GM21367 (cell line): ENCODE measurements around the gene TBC1D13.
"Not testable (repeated sequence)": the region's sequence is repeated elsewhere in the genome, so short reads cannot be mapped to it uniquely, and the experiment has no call there.

Source experiments
- ATAC-seq: cut with Tn5 transposase; IDR thresholded peaks from one replicate; pipeline ENCODE4 v1.9.1; 2021; ENCODE audit not compliant: unreplicated experiment

The TBC1D13 gene, protein sequence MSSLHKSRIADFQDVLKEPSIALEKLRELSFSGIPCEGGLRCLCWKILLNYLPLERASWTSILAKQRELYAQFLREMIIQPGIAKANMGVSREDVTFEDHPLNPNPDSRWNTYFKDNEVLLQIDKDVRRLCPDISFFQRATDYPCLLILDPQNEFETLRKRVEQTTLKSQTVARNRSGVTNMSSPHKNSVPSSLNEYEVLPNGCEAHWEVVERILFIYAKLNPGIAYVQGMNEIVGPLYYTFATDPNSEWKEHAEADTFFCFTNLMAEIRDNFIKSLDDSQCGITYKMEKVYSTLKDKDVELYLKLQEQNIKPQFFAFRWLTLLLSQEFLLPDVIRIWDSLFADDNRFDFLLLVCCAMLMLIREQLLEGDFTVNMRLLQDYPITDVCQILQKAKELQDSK

DNA sequence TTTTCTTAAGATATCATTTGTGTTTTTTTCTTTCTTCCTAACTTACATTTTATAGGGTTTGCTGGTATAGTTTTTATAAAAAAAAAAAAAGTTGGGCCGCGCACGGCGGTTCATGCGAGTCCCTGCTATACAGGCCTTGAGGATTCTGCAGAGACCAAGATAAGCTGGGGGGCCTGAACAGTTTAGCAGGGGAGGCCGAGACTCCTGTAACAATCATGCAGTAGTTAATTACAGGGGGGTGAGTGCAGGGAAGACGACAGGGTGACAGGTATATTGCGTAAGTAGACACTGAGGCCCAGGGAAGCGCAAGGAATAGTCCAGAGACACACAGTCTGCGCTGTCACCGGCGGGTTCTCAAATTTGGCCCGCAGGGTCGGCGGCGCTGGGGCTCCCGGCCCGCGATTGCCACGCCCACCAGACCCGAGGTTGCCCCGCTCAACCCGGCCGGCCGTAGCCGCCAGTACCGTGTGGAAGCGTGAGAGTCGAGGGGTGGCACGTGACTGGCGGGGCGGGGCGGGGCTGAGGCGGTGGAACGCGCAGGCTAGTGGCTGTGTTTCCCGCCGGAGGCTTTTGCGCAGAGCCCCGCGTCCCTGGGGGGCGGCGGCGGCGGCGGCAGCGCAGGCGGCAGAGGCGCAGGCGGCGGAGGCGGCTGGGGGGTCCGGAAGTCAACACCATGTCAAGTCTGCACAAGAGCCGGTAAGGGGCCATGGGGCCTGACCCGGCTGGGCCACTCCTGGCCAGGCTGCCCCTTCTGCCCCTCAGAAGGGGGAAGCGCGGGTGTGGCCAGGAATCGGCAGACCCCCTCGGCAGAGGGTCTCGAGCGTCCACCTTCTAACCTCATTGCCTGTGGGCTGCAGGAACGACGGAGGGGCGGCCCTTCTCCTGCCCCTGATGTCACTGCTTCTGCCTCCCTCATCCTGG is at the start of gene TBC1D13:
Gene TBC1D13 (plus strand): TSS at position 573 of the 921 bp plus-strand sequence. CDS start 101 bp downstream, at position 674.
- ATAC-seq = peak; percentile 67

DNA sequence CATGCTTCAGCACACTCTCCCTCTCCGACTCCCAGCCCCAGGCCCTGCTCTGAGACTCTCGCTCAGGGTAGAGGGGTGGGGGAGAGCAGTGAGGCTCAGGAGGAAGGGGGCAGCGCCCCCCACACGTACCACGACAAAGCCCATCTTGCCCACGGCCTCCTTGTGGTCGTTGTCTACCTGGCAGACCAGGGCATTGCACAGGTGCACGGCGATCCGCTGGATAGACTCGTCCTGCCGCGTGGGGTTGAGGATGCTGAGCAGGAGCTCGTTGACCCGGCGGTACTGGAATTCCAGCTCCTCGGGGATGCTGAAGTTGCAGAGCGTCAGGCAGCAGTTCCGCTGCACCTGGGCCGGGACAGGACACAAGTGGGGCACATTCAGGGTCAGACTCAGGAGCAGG is 44.7 kb upstream of the TBC1D13 start:
- no peak for ATAC-seq

DNA sequence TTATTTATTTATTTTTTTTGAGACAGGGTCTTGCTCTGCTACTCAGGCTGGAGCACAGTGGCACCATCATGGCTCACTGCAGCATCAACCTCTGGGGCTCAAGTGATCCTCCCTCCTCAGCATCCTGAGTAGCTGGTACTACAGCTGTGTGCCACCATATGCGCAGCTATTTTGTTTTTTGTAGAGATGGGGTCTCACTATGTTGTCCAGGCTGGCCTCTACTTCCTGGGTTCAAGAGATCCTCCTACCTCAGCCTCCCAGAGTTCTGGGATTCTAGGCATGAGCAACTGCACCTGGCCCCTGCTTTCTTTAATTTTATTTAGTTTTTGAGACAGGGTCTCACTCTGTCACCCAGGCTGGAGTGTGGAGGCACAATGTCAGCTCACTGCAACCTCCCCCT is 43.6 kb upstream of the TBC1D13 start:
- ATAC-seq = no peak

DNA sequence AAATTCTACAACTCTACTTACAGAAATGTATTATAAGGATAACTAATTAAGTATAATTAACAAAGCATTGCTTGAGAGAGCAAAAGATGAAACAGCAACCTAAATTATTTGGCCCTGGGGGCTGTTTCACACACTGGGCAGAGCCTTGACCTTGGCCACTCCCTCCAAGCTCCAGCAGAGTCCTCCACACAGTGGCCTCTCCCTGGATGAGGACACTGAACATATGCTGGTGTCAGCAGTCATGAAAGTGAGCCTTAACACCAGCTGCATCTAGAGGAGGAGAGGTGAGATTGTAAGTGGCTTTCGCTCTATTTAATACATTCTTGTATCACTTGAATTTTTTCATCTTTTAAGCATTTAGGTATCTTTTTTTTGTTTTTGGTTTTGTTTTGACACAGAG is 39.8 kb upstream of the TBC1D13 start:
- no peak for ATAC-seq

DNA sequence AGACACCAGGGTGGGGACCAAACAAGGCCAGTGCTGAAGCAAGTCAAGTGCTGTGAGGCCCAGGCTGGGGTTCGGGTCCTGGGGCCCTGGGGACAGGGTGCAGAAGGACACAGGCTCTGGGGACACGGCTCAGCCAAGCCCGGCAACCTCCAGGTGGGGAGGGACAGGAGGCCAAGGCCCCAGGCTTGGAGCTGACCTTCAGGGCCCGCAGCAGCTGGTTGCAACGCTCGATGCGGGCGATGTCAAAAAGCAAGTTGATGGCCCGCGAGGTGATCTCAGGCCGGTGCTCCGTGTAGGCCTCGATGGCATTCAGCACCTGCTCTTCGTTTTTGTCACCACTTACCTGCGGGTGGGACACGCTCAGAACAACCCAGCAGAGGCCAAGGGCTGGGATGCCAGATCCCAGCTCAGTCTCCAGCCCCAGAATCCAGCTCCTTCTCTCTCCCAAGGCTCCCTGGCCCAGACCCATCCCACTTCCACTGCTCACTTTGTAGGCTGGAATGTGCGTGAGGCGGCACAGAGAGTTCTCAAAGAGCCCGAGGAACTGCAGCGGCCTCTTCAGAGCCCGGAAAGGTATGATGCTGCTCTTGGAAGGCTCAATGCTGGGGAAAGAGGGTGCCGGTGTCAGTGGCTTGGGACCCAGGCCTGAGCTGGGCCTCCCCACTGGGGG is 36.0 kb upstream of the TBC1D13 start:
- ATAC-seq = no peak

DNA sequence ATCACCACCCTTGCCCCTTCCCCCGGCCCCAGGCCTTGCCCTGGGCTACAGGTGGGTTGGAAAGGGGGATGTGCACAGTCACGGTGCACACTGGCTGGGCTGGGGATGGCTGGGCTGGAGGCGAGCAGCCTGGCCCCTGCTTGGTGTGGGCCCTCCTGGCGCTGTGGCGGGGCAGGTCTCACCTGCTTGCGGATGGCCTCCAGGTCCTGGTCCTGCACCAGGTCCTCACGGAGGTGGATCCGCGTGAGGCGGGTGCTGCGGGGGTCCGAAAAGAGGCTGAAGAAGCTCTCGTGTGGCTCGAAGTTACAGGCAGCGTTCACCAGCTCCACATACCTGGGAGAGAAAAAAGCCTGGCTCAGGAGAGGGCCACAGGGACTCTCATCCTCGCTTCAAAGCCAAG is 33.4 kb upstream of the TBC1D13 start:
- no peak for ATAC-seq

DNA sequence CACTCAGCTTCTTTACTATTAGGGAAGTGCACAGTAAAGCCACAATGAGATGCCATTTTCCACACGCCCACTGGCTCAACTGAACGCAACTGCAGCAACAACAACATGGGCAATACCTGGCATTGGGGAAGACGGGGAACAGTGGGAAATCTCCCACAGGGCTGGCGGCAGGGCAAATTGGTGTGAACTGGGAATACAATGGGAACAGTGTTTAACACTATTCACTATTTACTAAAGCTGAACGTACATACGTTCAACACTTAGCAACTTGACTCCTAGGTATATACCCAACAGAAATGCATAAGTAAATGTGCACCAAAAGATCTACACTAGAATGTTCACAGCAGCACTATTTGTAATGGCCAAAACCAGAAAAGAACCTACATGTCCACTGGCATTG is 29.5 kb upstream of the TBC1D13 start:
- ATAC-seq = no peak

DNA sequence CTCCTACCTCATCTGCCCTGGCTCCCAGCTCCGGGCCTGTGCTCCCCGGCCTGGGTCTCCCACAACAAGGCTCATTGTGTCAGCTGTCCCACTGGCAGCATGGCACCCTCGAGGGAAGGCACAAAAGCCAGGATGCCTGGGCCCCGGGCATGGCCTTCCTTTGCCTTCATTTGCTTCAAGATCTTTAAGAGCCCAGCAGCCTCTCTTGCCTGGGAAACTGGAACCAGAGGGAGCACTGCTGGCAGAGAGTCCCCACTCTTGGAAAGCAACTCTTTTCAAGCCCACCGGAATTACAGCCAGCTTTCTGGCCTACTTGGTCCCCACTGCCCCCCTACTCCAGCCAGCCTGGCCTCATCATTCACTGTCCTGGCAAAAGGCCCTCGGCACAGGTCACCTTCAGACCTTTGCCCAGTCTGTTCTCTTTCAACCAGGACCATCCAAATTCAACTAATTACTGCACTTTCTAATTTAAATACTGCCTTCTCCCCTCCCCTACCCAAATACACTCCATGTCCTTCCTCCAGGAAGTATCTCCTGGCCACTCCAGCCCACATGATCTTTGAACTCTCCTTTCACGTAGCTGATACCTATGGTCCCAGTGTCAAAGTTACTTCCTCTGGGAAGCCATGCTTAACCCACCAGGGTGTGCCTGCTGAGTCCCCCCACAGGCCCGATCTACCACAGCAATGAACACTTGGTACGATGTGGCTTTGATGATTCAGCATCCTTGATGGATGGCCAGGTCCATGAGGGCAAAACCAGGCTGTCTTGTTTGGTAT is 24.2 kb upstream of the TBC1D13 start:
- ATAC-seq = no peak

DNA sequence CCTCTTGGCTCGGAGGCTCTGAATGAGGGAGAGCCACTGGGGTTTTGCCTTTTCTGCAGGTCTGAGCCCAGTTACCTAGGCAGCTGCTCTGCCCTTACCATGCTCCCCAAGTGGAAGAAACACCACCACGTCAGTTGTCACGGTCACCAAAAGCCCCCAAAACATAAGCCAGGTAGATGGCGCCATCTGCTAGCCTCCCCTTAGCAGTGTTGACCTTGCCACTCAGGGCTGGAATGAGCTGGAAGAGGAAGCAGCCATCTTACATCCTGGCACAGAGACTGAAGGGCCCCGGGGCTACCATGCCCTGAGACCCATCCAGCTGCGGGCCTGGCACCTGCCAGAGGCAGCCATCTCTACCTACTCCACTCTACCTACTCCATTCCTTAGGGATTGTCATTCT is 22.7 kb upstream of the TBC1D13 start:
- ATAC-seq = no peak

DNA sequence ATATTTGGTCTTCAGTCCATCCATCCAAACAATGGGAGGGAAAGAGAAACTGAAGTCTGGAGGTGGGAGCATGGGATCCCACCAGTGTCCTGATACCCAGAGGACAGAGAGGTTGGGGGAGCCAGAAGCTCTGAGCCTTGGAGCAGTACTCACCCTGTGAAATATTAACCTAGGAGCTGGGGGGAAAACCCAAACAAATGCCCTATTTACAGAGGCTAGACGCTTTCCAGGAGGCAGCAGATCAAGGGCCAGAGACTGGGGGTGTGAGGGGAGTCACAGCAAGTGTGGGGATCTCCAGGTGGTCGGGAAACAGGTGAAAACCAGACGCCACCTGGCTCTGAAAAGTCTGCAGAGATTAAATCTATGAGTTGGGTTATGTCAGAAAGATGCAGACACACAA is 21.6 kb upstream of the TBC1D13 start:
- no peak for ATAC-seq

DNA sequence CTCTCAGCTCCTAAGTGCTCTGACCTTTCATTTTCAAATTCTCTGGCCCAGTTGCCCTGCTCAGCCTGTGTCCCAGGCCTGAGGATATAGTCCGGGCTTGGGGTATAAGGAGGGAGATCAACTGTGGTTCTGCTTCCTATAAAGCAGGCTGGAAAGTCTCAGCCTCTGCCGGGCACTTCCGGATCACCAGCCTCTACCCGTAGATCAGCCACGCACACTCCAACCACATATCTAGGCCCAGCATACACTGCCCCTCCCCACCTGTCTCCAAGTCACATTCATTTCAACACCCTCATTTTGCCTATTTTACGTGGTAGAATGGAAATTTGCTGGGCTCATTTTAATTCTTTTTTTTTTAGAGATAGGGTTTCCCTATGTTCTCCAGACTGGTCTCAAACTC is 18.4 kb upstream of the TBC1D13 start:
- no peak for ATAC-seq

DNA sequence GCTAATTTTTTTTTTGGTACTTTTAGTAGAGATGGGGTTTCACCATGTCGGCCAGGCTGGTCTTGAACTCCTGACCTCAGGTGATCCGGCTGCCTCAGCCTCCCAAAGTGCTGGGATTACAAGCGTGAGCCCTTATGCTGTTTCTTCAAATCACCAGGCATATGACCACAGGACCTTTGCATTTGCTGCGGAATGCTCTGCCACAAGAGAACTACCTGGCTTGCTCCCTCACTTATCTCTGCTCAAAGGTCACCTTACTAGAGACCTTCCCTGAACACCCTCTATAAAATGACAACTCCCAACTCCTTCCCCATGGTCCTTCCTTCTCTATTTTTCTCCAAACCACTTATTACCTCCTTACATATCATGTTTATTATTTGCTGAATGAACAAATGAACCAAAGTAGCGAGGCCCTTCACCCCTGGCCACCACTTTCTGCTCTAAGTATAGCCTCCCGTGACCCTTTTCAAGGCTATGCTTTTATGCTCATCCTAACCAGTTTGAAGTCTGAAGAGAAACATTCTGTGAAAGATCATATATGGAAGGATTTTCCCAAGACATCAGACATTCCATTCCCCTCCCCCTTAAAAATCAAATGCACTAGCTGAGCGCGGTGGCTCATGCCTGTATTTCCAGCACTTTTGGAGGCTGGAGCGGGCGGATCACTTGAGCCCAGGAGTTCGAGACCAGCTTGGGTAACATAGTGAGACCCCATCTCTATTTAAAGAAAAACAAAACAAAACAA is 16.6 kb upstream of the TBC1D13 start:
- ATAC-seq = no peak

DNA sequence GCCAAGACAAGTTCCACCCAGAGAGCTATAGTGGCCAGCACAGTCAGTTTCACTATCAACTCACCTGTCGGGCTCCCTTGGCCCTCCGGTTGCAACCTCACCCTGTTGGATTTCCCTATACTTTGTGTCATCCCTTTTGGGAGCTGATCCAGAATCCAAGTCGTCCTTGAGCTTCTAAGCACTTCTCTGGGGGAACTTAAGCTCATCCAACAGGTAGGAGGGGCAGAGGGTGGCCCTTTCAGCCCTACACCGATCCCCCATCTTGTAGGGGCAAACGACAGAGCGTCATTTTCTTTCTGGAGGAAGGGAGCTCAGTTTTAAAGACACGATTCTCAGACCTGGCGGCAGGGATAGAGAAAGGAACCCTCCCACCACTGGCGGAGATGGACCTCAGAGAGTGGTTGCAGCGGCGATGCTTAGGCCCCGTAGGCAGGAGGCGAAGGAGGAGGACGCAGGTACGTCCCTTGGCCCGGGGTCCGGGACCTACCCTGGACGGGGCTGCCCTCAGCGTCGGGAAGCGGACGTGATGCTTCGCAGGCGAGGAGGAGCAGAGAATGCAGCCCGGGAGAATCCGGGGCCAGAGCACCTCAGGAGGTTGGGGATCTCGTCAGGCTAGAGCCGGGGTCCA is 15.8 kb upstream of the TBC1D13 start:
- ATAC-seq = peak; percentile 18

DNA sequence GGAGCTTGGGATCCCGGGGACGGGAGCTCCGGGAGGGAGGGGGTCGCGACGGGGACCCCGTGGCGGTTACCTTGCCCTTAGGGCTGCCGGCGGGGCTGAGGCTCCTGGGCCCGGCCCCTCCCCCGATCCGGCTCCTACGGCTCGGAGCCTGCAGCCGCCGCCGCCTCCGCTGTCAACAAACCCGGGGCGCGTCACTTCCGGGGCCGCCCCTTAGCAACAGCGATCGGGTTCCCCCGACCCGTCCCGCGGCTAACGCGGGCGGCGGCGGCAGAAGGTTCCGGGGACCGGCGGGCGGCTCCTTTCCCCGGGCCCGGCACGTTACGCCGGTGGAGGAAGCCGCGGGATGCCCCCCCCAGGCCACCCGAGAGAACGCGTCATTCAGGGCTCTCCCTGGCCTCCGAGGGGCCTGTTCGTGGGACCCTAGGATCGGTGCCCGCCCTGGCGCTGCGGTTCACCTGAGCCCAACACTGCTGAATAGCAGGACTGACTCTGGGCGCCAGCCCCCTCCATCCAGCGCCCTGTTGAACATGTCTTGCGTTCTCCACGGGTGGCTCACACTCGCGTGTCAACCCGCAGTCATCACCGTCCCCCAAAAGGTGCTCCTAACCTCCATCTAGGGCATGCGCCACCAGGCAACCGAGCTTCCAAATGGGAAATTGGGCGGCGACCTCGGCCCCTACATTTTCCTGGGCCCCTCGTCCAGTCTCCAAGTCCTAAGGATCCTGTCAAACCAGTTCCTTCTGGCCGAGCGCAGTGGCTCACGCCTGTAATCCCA is 15.1 kb upstream of the TBC1D13 start, which contains the start of gene ZER1:
Gene ZER1 (minus strand): TSS at position 183 of the 775 bp plus-strand sequence. CDS start 16,362 bp downstream, outside the sequence.
- peak; percentile 70 for ATAC-seq

DNA sequence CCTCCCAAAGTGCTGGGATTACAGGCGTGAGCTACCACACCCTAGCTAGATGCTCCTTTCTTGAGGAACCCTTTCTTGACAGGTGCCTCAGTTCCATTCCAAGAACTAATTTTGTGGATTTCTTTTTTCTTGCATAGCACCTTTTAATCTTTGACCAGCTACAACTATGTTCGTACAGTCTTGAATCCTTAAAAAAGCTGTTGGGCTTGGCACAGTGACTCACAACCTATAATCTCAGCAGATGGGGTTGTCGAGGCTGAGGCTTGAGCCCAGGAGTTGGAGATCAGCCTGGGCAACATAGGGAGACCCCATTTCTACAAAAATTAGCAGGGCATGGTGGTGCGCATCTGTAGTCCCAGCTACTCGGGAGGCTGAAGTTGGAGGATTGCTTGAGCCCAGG is 14.0 kb upstream of the TBC1D13 start:
- no peak for ATAC-seq

DNA sequence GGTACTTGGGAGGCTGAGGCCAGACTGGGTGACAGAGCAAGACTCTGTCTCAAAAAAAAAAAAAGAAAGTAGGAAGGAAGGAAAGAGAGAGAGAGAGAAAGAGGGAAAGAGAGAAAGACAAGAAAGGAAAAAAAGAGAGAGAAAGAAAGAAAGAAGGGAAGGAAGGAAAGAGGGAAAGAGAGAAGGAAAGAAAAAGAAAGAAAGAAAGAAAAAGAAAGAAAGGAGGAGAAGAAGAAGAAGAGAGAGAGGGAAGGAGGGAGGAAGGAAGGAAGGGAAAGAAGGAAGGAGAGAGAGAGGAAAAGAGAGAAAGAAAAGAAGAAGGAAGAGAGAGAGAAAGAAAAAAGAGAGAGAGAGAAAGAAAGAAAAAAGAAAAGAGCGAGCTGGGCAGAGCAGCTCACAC is 12.2 kb upstream of the TBC1D13 start:
- ATAC-seq = no peak

DNA sequence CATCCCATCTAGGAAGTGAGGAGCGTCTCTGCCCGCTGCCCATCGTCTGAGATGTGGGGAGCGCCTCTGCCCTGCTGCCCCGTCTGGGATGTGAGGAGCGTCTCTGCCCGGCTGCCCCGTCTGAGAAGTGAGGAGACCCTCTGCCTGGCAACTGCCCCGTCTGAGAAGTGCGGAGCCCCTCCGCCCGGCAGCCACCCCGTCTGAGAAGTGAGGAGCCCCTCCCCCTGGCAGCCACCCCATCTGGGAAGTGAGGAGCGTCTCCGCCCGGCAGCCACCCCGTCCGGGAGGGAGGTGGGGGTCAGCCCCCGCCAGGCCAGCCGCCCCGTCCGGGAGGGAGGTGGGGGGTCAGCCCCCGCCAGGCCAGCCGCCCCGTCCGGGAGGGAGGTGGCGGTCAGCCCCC is 7.0 kb upstream of the TBC1D13 start:
- not testable (repeated sequence) for ATAC-seq

DNA sequence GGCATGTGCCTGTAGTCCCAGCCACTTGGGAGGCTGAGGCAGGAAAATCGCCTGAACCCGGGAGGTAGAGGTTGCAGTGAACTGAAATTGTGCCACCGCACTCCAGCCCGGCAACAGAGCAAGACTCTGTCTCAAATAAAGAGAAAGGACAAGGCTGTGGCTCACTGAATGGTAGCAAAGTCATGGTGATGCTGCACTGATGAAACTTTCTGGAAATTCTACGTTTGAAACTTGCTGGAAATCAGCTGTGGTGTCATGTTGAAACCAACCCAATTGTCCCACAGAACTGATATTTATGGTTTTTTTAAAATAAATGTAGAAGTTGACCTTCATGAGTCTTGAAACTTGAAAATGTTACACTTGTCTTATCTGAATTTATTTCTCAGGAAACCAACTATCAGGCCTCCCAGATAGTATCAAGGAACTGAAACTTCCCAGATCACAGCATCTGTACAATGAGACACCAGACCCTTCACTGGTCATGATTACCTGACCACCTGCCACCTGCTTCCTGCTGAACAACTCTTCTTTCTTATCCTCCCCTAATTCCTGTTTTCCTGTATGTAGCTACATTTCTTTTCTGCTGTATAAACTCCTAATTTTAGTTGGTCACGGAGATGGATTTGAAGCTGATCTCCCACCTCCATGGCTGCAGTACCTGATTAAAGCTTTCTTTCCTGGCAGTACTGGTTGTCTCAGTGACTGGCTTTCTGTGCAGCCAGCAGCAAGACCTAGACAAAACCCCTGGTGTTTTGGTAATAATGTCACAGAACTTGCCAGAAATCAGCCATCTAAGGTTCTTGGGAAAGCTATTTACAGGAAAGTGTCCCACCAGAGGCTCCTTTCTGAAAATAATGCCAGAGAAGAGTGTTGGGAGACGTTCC is 5.6 kb upstream of the TBC1D13 start:
- no peak for ATAC-seq
